Gastrocnemius medialis (tissue), 4 donors: Measurements from ENCODE around the gene RPUSD1.

Experiments used
- CTCF ChIP-seq, 5 experiments: fragments of 450-650 bp in 3 of 5; fragments of 200-600 bp in 2 of 5; sonication (generic) in 2 of 5; IDR thresholded peaks in 4 of 5; conservative IDR thresholded peaks in 1 of 5; 1 replicate in 4 of 5; 2 replicates in 1 of 5; pipeline ENCODE4 v1.5.1; 2016 to 2019; ENCODE audit warnings: antibody characterized with exemption in 5 of 5, mild to moderate bottlenecking in 3 of 5, moderate library complexity in 3 of 5
- POLR2A ChIP-seq, 2 donors: fragments of 450-650 bp; IDR thresholded peaks; one replicate each; pipeline ENCODE4 v1.6.1; 2017; ENCODE audit warnings: antibody characterized with exemption in 2 of 2, mild to moderate bottlenecking in 2 of 2, moderate library complexity in 2 of 2

GRCh38 chr16:747978-748746 is 40.0 kb downstream of the RPUSD1 start:
- no peak for TF ChIP-seq POLR2A (IDR thresholded peaks at IDR 0.05)
- TF ChIP-seq CTCF (IDR thresholded peaks at IDR 0.05 in 4 of 5, conservative IDR thresholded peaks at IDR 0.05 in 1 of 5) = no peak
